SK-N-SH (cell line): ENCODE results near the gene PARD3B. TPM values are rescaled to one million over a fixed set of nuclear protein-coding genes. Genes with fewer than 3 reads are reported as not detected.

Experiments
- CTCF ChIA-PET: fragments of 300-600, 350-600 bp; formaldehyde crosslinking; extraction: SDS; loops from one replicate; lab custom pipeline; 2021; lab: Yijun Ruan, JAX
- POLR2A ChIA-PET: fragments of 350-600 bp; sonication (Branson Sonifier 250); formaldehyde crosslinking; extraction: SDS; loops from one replicate; lab custom pipeline; 2020; ENCODE audit warnings: antibody characterized with exemption, inconsistent platforms; lab: Yijun Ruan, JAX
- DNase-seq: peaks from one replicate; pipeline ENCODE4 v3.0.0; 2012
- H2AFZ ChIP-seq: fragments of 200-600 bp; sonication (generic); 2 replicates; pipeline ENCODE4 v1.8.1; 2016; ENCODE audit warnings: antibody characterized with exemption, mild to moderate bottlenecking, low read depth
- H3F3A ChIP-seq: fragments of 200-600 bp; sonication (generic); replicated peaks from 2 replicates; pipeline ENCODE3; 2016; ENCODE audit warnings: antibody characterized with exemption, mild to moderate bottlenecking; ENCODE audit not compliant: insufficient read depth
- H3K27ac ChIP-seq, 2 experiments: fragments of 200-500 bp in 1 of 2; fragments of 200-600 bp in 1 of 2; sonication (Bioruptor generic) in 1 of 2; sonication (generic), shearing (Covaris generic) in 1 of 2; 2 replicates each; pipeline versions ENCODE4 v1.5.1 to v1.6.1; 2014 to 2016; ENCODE audit warnings: low read depth in 2 of 2, inconsistent platforms in 1 of 2, low read length in 1 of 2, mild to moderate bottlenecking in 1 of 2, mixed read lengths in 1 of 2
- H3K27me3 ChIP-seq: fragments of 200-600 bp; sonication (generic), shearing (Covaris generic); 2 replicates; pipeline ENCODE4 v1.6.1; 2016; ENCODE audit warnings: mixed run types; ENCODE audit not compliant: insufficient read depth
- H3K36me3 ChIP-seq, 2 experiments: fragments of 200-500 bp in 1 of 2; fragments of 200-600 bp in 1 of 2; sonication (Bioruptor generic) in 1 of 2; sonication (generic) in 1 of 2; replicated peaks in 1 of 2; 2 replicates each; pipeline versions ENCODE3 to v1.5.1; 2014 to 2016; ENCODE audit warnings: low read length in 1 of 2, mild to moderate bottlenecking in 1 of 2; ENCODE audit not compliant: insufficient read depth in 2 of 2, control insufficient read depth in 1 of 2
- H3K4me1 ChIP-seq, 2 experiments: fragments of 200-500 bp in 1 of 2; fragments of 200-600 bp in 1 of 2; sonication (Bioruptor generic) in 1 of 2; sonication (generic), shearing (Covaris generic) in 1 of 2; 2 replicates each; pipeline versions ENCODE4 v1.5.1 to v1.6.1; 2014 to 2016; ENCODE audit warnings: low read depth in 1 of 2, low read length in 1 of 2, mixed run types in 1 of 2; ENCODE audit not compliant: insufficient read depth in 2 of 2, control insufficient read depth in 1 of 2
- H3K4me2 ChIP-seq: fragments of 200-600 bp; sonication (generic), shearing (Covaris generic); 2 replicates; pipeline ENCODE4 v1.6.1; 2017; ENCODE audit warnings: mixed run types
- H3K4me3 ChIP-seq, 2 experiments: fragments of 200-500 bp in 1 of 2; fragments of 200-600 bp in 1 of 2; sonication (Bioruptor generic) in 1 of 2; sonication (generic), shearing (Covaris generic) in 1 of 2; 2 replicates each; pipeline versions ENCODE4 v1.5.1 to v1.8.1; 2014 to 2016; ENCODE audit warnings: low read depth in 2 of 2, inconsistent platforms in 1 of 2, low read length in 1 of 2, mild to moderate bottlenecking in 1 of 2, mixed read lengths in 1 of 2, moderate library complexity in 1 of 2
- H3K79me2 ChIP-seq: fragments of 200-600 bp; sonication (generic); 2 replicates; pipeline ENCODE4 v1.8.1; 2017; ENCODE audit warnings: mild to moderate bottlenecking; ENCODE audit not compliant: insufficient read depth
- H3K9ac ChIP-seq: fragments of 200-600 bp; sonication (generic); 2 replicates; pipeline ENCODE4 v1.6.1; 2017; ENCODE audit warnings: mixed run types
- H3K9me2 ChIP-seq: fragments of 200-600 bp; sonication (generic); 2 replicates; pipeline ENCODE4 v1.6.1; 2017; ENCODE audit warnings: mixed run types
- H3K9me3 ChIP-seq: fragments of 200-600 bp; sonication (generic); 2 replicates; pipeline ENCODE4 v1.6.1; 2017; ENCODE audit warnings: mixed run types, mild to moderate bottlenecking, moderate library complexity
- H4K20me1 ChIP-seq: fragments of 200-600 bp; sonication (generic); 2 replicates; pipeline ENCODE4 v1.6.1; 2017; ENCODE audit warnings: mild to moderate bottlenecking, mixed run types; ENCODE audit not compliant: insufficient read depth
- JUND ChIP-seq: IDR thresholded peaks from 2 replicates; pipeline ENCODE4 v1.4.0; 2012
- MXI1 ChIP-seq: IDR thresholded peaks from 2 replicates; pipeline ENCODE4 v1.6.1; 2012; ENCODE audit warnings: mild to moderate bottlenecking, low read depth, low read length, improper control_type of control experiment
- POLR2AphosphoS5 ChIP-seq: IDR thresholded peaks from 2 replicates; pipeline ENCODE4 v1.6.1; 2012; ENCODE audit warnings: low read depth, low read length
- RAD21 ChIP-seq: IDR thresholded peaks from 2 replicates; pipeline ENCODE4 v1.6.1; 2012; ENCODE audit warnings: mild to moderate bottlenecking, low read length
- RFX5 ChIP-seq: IDR thresholded peaks from 2 replicates; pipeline ENCODE4 v1.6.1; 2012; ENCODE audit warnings: mild to moderate bottlenecking, improper control_type of control experiment, low read length
- SMC3 ChIP-seq: IDR thresholded peaks from 2 replicates; pipeline ENCODE4 v1.6.1; 2012; ENCODE audit warnings: low read depth, low read length, improper control_type of control experiment
- TAF1 ChIP-seq: IDR thresholded peaks from 2 replicates; pipeline ENCODE4 v1.6.1; 2012; ENCODE audit warnings: low read depth, mild to moderate bottlenecking, low read length, moderate library complexity, borderline replicate concordance
- WGBS: methylation state at CpG from one replicate; pipeline ENCODE4 v1.1.6; 2017; ENCODE audit warnings: low lambda C conversion rate; 5-methylcytosine and 5-hydroxymethylcytosine counted together
- polyA plus RNA-seq, 3 experiments: library from polyadenylated mRNA; depleted of rRNA; stranded (reverse); fragments of >200 nt; gene quantifications; 2 replicates each; pipeline ENCODE4 v1.2.3, GENCODE V29; 2012
- TF ChIP-seq, protein P1 (sequence below): IDR thresholded peaks from 2 replicates; pipeline ENCODE4; 2012
- TF ChIP-seq, protein P2 (sequence below): fragments of 200-600 bp; sonication (generic); IDR thresholded peaks from 2 replicates; pipeline ENCODE4 v1.6.1; 2017; ENCODE audit warnings: antibody characterized with exemption, mild to moderate bottlenecking, moderate library complexity

The PARD3B gene
- polyA plus RNA-seq, 1 of the 3 experiments (the other 2 are of a cell fraction) = 0.87 TPM

DNA sequence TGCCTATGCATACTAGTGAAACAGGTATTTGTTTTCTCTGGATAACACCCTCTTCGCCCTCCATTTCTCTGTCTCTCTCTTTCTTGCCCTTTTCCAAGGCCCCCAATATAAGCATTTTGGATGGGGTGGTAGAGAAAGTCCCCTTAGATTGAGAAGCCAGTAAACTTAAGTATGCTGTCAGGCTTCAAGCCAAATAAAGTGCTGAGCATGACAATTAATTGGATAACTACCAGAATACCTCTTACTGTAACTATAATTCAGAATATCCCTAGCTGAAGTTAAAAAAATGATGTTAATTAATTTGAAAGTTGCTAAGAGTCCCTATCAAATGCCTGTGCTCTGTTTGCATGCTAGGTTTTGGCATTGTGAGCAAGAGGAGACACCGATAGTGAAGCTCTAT lies 324.8 kb downstream of the PARD3B start:
- TF ChIP-seq MXI1 (no peak), RFX5 (no peak), TAF1 (no peak), POLR2AphosphoS5 (no peak), JUND (no peak)
- TF ChIP-seq, protein P1, sequence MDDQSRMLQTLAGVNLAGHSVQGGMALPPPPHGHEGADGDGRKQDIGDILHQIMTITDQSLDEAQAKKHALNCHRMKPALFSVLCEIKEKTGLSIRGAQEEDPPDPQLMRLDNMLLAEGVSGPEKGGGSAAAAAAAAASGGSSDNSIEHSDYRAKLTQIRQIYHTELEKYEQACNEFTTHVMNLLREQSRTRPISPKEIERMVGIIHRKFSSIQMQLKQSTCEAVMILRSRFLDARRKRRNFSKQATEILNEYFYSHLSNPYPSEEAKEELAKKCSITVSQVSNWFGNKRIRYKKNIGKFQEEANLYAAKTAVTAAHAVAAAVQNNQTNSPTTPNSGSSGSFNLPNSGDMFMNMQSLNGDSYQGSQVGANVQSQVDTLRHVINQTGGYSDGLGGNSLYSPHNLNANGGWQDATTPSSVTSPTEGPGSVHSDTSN = no peak
- no peaks in the 10 kb centered on the region for H3K27me3 ChIP-seq
- H3K9me2 ChIP-seq = no peaks in the 10 kb centered on the region
- 83% methylated on average over 2 of the region's 2 CpGs for WGBS
- no peak overlapping the region for H3K4me3 ChIP-seq
- no peaks in the 10 kb centered on the region for H3K79me2 ChIP-seq
- ChIA-PET POLR2A (no interaction called here), CTCF (interaction anchor here (0.8 to 6.3 kb wide), 4 partner anchors 12 to 808 kb away, joined by 3 to 91 read pairs (median 7); no protein-coding TSS in a partner anchor)
- peak overlapping the region in 1 of 2 experiments; percentile 43; a peak in 1 of 4 replicates for H3K27ac ChIP-seq
- H3K9me3 ChIP-seq = no peaks in the 10 kb centered on the region
- no peaks in the 10 kb centered on the region for H3K36me3 ChIP-seq
- H3K4me2 ChIP-seq = 0 out of 2 replicates have a peak overlapping the region, but pooled peaks have one; percentile 1
- no peaks in the 10 kb centered on the region for H4K20me1 ChIP-seq
- peaks cover 0 to 3% of the 10 kb centered on the region in 2 experiments; a peak in 2 of 4 replicates for H3K4me1 ChIP-seq
- H3F3A ChIP-seq = no peaks in the 10 kb centered on the region
- H3K9ac ChIP-seq = no peak overlapping the region
- H2AFZ ChIP-seq = no peak overlapping the region
- no peak for DNase-seq

DNA sequence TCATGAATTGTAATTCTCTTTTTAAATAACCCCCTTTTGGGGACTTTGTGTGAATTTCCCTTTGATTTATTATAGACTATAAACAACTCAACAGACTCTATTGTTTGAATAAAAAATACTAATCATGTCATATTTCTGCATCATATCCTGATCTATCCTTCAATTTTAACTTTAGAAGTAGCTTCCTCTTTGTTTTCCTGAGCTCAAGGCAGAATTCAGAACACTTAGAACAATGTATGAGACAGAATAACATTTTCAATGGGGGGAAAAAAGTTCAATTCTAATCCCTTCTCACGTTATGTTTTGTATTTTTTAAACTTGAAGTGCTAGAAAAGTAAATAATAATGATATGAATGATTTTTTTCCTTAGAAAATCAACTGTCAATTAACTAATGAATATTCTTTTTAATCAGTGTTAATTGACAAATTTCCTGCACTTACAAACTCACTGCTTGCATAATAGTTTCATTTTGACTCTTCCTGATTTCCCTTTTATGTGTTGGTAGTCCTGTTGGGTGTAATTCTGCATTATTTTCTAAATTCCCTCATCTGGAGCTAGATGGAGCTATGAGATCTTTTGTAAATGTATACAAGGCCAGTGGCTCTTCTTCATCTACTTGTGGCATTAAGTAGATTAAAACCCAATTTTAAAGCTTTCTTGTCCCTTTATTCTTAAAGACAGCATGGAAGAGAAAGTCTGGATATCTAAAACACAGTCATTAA lies 326.1 kb downstream of the PARD3B start:
- Histone ChIP-seq H3K9me3 (no peaks in the 10 kb centered on the region), H3K4me1 (peaks cover 0 to 3% of the 10 kb centered on the region in 2 experiments; a peak in 2 of 4 replicates), H3K79me2 (no peaks in the 10 kb centered on the region), H3K9ac (no peak overlapping the region), H3K36me3 (no peaks in the 10 kb centered on the region), H3K4me2 (no peak overlapping the region), H4K20me1 (no peaks in the 10 kb centered on the region), H3F3A (no peaks in the 10 kb centered on the region), H3K27ac (no peak overlapping the region), H3K27me3 (no peaks in the 10 kb centered on the region)
- POLR2A ChIA-PET = no interaction called here
- 97% methylated on average over 1 of the region's 1 CpG for WGBS
- DNase-seq = peak; percentile 23
- TF ChIP-seq RAD21 (peak; percentile 90), TAF1 (no peak), SMC3 (peak; percentile 70)
- TF ChIP-seq, protein P2, sequence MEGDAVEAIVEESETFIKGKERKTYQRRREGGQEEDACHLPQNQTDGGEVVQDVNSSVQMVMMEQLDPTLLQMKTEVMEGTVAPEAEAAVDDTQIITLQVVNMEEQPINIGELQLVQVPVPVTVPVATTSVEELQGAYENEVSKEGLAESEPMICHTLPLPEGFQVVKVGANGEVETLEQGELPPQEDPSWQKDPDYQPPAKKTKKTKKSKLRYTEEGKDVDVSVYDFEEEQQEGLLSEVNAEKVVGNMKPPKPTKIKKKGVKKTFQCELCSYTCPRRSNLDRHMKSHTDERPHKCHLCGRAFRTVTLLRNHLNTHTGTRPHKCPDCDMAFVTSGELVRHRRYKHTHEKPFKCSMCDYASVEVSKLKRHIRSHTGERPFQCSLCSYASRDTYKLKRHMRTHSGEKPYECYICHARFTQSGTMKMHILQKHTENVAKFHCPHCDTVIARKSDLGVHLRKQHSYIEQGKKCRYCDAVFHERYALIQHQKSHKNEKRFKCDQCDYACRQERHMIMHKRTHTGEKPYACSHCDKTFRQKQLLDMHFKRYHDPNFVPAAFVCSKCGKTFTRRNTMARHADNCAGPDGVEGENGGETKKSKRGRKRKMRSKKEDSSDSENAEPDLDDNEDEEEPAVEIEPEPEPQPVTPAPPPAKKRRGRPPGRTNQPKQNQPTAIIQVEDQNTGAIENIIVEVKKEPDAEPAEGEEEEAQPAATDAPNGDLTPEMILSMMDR = peak; percentile 63
- TF ChIP-seq, all 33 proteins: peak for 3
- H3K4me3 ChIP-seq = no peak overlapping the region
- CTCF ChIA-PET = interaction anchor here (0.6 to 6.3 kb wide), 25 partner anchors 10 to 1076 kb away, joined by 3 to 91 read pairs (median 3); no protein-coding TSS in a partner anchor
- H3K9me2 ChIP-seq = no peaks in the 10 kb centered on the region
- no peak overlapping the region for H2AFZ ChIP-seq
